HFF-Myc (cell line): ENCODE measurements around the gene MTCL1.

ENCODE experiments used
- DNase-seq: peaks from one replicate; pipeline ENCODE4 v3.0.0-alpha.2; 2011; ENCODE audit warnings: low read depth; ENCODE audit errors: extremely low read depth
- H3K4me3 ChIP-seq: replicated peaks from 2 replicates; pipeline ENCODE4 v1.5.1; 2011; ENCODE audit warnings: low read depth, mild to moderate bottlenecking, control low read depth, low read length
- TF ChIP-seq, protein P1 (sequence below): IDR thresholded peaks from 2 replicates; pipeline ENCODE4 v1.5.1; 2012; ENCODE audit warnings: mild to moderate bottlenecking, low read depth, low read length, control low read depth; ENCODE audit errors: missing control alignments

Gene MTCL1

DNA sequence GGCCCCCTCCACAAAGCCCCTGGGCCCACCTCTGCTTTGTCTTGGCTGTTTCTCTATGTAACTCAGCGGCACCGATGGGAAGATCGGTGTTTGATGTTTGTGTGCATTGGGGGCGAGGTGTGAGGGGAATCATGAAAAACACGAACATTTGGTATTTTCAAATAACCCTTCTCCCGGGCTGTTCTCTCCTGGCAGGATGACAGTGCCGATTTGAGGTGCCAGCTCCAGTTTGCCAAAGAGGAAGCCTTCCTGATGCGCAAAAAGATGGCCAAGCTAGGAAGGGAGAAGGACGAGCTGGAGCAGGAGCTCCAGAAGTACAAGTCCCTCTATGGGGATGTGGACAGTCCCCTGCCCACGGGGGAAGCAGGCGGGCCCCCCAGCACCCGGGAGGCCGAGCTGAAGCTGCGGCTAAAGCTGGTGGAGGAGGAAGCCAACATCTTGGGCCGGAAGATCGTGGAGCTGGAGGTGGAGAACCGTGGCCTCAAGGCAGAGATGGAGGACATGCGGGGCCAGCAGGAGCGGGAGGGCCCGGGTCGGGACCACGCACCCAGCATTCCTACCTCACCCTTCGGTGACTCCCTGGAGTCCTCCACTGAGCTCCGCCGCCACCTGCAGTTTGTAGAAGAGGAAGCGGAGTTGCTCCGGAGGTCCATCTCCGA lies 78.1 kb downstream of the MTCL1 start:
- TF ChIP-seq, protein P1, sequence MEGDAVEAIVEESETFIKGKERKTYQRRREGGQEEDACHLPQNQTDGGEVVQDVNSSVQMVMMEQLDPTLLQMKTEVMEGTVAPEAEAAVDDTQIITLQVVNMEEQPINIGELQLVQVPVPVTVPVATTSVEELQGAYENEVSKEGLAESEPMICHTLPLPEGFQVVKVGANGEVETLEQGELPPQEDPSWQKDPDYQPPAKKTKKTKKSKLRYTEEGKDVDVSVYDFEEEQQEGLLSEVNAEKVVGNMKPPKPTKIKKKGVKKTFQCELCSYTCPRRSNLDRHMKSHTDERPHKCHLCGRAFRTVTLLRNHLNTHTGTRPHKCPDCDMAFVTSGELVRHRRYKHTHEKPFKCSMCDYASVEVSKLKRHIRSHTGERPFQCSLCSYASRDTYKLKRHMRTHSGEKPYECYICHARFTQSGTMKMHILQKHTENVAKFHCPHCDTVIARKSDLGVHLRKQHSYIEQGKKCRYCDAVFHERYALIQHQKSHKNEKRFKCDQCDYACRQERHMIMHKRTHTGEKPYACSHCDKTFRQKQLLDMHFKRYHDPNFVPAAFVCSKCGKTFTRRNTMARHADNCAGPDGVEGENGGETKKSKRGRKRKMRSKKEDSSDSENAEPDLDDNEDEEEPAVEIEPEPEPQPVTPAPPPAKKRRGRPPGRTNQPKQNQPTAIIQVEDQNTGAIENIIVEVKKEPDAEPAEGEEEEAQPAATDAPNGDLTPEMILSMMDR = no peak
- no peak for DNase-seq
- H3K4me3 ChIP-seq = no peak overlapping the region

DNA sequence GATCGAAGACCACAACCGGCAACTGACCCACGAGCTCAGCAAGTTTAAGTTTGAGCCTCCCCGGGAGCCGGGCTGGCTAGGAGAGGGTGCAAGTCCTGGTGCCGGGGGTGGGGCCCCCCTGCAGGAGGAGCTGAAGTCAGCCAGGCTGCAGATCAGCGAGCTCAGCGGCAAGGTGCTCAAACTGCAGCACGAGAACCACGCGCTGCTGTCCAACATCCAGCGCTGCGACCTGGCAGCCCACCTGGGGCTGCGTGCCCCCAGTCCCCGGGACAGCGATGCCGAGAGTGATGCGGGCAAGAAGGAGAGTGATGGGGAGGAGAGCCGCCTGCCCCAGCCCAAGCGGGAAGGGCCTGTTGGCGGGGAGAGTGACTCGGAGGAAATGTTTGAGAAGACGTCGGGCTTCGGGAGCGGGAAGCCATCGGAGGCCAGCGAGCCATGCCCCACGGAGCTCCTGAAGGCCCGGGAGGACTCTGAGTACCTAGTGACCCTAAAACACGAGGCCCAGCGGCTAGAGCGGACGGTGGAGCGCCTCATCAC lies 78.7 kb downstream of the MTCL1 start:
- H3K4me3 ChIP-seq = no peak overlapping the region
- no peak for DNase-seq
- TF ChIP-seq, protein P1 = no peak

DNA sequence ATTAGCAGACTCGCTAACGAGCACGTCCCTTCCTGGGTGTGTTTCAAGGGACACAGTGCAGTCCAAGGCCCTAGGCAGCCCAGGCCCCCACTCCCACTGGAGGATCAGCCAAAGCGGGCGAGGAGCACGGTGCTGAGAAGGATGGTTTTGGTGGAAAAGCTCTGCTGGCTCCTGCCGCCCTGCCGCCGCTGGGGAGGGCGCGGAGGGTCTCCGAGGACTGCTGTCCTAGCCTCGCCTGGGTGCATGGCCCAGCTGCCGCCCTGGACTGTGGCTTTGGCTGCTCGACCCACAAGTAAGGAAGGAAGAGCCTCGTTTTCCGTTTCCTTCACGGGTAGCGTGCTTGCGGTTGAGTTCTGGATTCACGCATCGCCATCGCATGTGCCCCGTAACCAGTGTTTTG lies 79.9 kb downstream of the MTCL1 start:
- TF ChIP-seq, protein P1 = no peak
- H3K4me3 ChIP-seq = no peak overlapping the region
- DNase-seq = no peak

DNA sequence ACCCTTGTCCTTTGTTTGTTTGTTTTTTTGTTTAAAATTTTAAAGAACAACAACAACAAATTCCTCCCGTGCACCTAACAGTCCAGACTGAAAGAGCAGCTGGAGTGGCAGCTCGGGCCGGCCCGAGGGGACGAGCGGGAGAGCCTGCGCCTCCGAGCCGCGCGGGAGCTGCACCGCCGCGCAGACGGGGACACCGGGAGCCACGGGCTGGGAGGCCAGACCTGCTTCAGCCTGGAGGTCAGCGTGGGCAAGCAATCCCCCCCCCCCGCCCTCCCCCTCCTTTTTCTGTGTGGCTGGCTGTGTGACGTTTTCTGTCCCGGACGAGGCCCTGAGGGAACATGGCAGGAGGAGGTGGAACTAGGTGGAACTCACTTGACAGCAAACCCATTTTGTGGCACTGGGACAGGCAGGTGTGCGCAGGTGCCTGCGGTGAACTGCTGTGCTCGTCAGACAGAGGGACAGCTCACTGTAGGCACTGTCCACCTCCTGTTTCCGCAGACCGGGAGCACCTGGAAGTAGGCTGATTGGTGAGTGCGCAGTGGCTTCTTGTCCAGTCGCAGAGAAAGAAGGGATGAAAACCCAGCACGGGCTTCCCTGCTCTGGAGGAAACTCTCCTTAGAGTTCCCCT lies 80.6 kb downstream of the MTCL1 start:
- no peak for DNase-seq
- H3K4me3 ChIP-seq = no peak overlapping the region
- TF ChIP-seq, protein P1 = no peak

DNA sequence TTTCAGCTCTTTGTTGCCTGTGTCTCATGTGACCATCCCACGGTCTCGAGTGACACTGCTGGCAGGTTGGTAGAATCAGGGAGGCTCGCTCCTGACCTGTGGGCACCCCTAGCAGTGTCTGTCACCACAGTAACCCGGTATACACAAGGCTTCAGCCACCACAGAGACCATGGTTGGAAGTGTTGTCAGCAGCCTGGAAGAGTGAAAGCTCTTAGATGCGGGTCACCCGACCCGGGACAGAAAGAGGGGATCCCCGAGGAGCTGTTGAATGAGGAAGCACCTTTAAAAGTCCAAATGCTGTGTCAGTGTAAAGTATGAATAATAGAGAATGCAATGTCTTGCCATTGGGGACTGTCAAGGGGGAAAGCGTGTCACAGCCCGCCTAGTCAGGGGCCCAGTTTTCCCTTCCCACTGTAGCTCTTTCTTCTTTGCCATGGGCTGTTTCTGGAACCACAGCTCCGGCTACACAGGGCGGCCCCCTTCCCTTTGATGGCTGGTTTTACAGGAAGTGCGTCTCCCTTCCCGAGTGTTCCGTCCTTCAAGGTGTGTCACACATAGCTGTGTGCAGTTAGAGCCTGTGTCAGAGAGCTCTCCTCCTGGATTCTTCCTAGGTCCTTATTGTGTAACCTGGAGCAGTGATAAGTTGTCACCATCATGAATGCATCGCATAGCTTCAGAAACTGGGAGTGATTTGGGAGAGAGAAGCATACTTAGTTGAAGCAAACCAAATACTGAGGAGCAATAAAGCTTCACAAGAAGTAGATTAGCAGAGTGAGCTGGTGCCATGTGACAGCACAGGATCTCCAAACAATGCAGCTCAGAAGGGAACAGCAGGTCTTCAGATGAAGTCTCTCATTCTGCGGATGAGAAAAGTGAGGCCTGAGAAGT lies 81.4 kb downstream of the MTCL1 start:
- DNase-seq = no peak
- H3K4me3 ChIP-seq = no peak overlapping the region
- TF ChIP-seq, protein P1 = no peak

DNA sequence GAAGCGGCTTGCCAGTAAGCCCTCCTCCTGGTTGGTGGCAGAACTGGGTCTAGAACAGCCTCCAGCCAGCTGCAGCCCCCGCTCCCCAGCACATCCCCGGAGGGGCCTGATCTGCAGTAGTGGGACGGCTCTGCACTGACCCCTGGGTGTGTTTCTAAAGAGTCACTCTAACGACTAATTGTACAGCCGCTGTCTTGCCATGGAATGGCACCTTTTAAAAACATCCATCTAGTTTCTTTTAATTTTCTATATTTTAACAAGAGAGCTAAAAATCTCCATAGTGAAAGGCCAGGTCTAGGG lies 82.0 kb downstream of the MTCL1 start:
- TF ChIP-seq, protein P1 = no peak
- no peak overlapping the region for H3K4me3 ChIP-seq
- no peak for DNase-seq
